ENCODE measurements around the gene ANXA2.

The ANXA2 gene

DNA sequence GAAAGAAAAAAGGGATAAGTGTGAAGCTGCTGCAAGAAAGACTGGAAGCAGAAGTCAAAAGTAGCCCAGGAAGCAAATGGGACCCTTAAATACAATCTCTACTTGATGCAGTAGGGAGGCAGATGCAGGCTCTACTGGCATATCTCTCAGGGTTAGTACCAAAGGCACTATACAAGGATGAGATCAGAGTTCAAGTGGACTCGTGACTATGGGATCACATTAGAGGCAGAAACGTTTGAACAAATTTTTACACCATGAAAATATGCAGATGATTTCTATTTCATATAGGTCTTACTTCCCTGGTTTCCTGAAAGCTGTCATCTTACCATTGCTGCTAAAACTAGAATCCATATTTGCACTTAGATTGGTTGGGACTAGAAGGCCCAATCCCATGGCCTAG lies 27.7 kb upstream of the ANXA2 start:
- TF ChIP-seq TOX (CRISPR knock-in tag; IDR thresholded peaks at IDR 0.05; ENCODE audit: borderline replicate concordance) = no peak
- TF ChIP-seq ZNF8 (CRISPR knock-in tag; IDR thresholded peaks at IDR 0.05) = no peak
- TF ChIP-seq ISL1 (CRISPR knock-in tag; IDR thresholded peaks at IDR 0.05) = no peak
- no peak for TF ChIP-seq TCF4 (CRISPR knock-in tag; IDR thresholded peaks at IDR 0.05; ENCODE audit: borderline replicate concordance)
- no peak for TF ChIP-seq ARNTL (CRISPR knock-in tag; IDR thresholded peaks at IDR 0.05; ENCODE audit: borderline replicate concordance, low read depth)
- TF ChIP-seq ZFP30 (CRISPR knock-in tag; IDR thresholded peaks at IDR 0.05) = no peak
- no peak for TF ChIP-seq ZC3H10 (CRISPR knock-in tag; IDR thresholded peaks at IDR 0.05)
- TF ChIP-seq, protein P1, sequence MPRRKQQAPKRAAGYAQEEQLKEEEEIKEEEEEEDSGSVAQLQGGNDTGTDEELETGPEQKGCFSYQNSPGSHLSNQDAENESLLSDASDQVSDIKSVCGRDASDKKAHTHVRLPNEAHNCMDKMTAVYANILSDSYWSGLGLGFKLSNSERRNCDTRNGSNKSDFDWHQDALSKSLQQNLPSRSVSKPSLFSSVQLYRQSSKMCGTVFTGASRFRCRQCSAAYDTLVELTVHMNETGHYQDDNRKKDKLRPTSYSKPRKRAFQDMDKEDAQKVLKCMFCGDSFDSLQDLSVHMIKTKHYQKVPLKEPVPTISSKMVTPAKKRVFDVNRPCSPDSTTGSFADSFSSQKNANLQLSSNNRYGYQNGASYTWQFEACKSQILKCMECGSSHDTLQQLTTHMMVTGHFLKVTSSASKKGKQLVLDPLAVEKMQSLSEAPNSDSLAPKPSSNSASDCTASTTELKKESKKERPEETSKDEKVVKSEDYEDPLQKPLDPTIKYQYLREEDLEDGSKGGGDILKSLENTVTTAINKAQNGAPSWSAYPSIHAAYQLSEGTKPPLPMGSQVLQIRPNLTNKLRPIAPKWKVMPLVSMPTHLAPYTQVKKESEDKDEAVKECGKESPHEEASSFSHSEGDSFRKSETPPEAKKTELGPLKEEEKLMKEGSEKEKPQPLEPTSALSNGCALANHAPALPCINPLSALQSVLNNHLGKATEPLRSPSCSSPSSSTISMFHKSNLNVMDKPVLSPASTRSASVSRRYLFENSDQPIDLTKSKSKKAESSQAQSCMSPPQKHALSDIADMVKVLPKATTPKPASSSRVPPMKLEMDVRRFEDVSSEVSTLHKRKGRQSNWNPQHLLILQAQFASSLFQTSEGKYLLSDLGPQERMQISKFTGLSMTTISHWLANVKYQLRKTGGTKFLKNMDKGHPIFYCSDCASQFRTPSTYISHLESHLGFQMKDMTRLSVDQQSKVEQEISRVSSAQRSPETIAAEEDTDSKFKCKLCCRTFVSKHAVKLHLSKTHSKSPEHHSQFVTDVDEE (CRISPR knock-in tag; IDR thresholded peaks at IDR 0.05) = no peak
- no peak for TF ChIP-seq RARB (CRISPR knock-in tag; IDR thresholded peaks at IDR 0.05)
- TF ChIP-seq OSR1 (CRISPR knock-in tag; IDR thresholded peaks at IDR 0.05) = no peak
- no peak for TF ChIP-seq PPARA (CRISPR knock-in tag; IDR thresholded peaks at IDR 0.05; ENCODE audit: borderline replicate concordance)
- TF ChIP-seq, protein P2, sequence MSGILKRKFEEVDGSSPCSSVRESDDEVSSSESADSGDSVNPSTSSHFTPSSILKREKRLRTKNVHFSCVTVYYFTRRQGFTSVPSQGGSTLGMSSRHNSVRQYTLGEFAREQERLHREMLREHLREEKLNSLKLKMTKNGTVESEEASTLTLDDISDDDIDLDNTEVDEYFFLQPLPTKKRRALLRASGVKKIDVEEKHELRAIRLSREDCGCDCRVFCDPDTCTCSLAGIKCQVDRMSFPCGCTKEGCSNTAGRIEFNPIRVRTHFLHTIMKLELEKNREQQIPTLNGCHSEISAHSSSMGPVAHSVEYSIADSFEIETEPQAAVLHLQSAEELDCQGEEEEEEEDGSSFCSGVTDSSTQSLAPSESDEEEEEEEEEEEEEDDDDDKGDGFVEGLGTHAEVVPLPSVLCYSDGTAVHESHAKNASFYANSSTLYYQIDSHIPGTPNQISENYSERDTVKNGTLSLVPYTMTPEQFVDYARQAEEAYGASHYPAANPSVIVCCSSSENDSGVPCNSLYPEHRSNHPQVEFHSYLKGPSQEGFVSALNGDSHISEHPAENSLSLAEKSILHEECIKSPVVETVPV (CRISPR knock-in tag; IDR thresholded peaks at IDR 0.05) = no peak
- TF ChIP-seq, protein P3, sequence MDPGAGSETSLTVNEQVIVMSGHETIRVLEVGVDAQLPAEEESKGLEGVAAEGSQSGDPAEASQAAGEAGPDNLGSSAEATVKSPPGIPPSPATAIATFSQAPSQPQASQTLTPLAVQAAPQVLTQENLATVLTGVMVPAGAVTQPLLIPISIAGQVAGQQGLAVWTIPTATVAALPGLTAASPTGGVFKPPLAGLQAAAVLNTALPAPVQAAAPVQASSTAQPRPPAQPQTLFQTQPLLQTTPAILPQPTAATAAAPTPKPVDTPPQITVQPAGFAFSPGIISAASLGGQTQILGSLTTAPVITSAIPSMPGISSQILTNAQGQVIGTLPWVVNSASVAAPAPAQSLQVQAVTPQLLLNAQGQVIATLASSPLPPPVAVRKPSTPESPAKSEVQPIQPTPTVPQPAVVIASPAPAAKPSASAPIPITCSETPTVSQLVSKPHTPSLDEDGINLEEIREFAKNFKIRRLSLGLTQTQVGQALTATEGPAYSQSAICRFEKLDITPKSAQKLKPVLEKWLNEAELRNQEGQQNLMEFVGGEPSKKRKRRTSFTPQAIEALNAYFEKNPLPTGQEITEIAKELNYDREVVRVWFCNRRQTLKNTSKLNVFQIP (CRISPR knock-in tag; IDR thresholded peaks at IDR 0.05; ENCODE audit: borderline replicate concordance, low read depth) = no peak
- no peak for TF ChIP-seq CSDC2 (CRISPR knock-in tag; IDR thresholded peaks at IDR 0.05)
- TF ChIP-seq ZFP3 (CRISPR knock-in tag; IDR thresholded peaks at IDR 0.05) = no peak

DNA sequence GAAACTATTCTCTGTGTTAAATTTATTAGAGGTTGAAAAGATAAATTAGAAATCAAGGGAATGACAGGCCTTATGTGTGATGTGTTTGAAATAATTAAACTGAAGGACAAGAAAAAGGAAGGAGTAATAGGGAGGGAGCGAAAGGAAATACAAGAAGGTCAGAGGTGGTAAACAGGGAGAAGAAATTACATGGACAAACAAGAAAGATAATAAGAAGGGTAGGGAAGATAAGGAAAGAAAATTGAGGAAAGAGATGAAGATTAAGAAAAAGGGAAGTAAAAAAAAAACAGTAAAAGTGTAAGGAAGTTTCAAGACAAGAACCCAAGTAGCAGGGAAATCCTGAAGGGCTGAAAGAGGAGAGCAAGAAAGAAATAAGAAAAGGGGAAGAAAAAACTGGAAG lies 26.2 kb upstream of the ANXA2 start:
- ATAC-seq = no peak
- TF ChIP-seq, protein P4, sequence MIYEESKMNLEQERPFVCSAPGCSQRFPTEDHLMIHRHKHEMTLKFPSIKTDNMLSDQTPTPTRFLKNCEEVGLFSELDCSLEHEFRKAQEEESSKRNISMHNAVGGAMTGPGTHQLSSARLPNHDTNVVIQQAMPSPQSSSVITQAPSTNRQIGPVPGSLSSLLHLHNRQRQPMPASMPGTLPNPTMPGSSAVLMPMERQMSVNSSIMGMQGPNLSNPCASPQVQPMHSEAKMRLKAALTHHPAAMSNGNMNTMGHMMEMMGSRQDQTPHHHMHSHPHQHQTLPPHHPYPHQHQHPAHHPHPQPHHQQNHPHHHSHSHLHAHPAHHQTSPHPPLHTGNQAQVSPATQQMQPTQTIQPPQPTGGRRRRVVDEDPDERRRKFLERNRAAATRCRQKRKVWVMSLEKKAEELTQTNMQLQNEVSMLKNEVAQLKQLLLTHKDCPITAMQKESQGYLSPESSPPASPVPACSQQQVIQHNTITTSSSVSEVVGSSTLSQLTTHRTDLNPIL (CRISPR knock-in tag; IDR thresholded peaks at IDR 0.05; ENCODE audit: low read depth) = no peak
- no peak for TF ChIP-seq CSDC2 (CRISPR knock-in tag; IDR thresholded peaks at IDR 0.05)
- no peak for TF ChIP-seq OSR1 (CRISPR knock-in tag; IDR thresholded peaks at IDR 0.05)
- TF ChIP-seq, protein P3 (CRISPR knock-in tag; IDR thresholded peaks at IDR 0.05; ENCODE audit: borderline replicate concordance, low read depth) = no peak

More for the DNA sequence above, 27.7 kb upstream of the ANXA2 start:
- no peak for ATAC-seq

DNA sequence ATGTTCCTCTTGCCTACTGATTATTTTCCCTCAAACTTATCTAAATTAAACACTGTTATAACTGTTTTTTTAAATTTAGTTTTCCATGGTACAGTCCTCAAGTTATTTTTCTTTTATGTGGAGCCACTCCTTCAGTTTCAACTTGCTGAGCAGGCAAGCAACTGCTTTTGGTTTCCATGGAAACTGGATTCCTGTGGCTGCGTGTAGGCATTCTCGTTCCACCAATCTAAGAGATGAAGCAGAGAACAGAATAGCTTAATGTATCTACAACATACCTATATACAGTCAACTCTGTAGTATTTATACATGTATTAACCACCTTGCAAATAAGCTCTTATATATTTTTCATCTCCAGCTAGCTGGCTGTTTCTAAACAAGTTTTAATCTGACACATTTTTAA lies 25.8 kb upstream of the ANXA2 start:
- ATAC-seq = peak; percentile 88
- TF ChIP-seq, protein P5, sequence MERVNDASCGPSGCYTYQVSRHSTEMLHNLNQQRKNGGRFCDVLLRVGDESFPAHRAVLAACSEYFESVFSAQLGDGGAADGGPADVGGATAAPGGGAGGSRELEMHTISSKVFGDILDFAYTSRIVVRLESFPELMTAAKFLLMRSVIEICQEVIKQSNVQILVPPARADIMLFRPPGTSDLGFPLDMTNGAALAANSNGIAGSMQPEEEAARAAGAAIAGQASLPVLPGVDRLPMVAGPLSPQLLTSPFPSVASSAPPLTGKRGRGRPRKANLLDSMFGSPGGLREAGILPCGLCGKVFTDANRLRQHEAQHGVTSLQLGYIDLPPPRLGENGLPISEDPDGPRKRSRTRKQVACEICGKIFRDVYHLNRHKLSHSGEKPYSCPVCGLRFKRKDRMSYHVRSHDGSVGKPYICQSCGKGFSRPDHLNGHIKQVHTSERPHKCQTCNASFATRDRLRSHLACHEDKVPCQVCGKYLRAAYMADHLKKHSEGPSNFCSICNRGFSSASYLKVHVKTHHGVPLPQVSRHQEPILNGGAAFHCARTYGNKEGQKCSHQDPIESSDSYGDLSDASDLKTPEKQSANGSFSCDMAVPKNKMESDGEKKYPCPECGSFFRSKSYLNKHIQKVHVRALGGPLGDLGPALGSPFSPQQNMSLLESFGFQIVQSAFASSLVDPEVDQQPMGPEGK (CRISPR knock-in tag; IDR thresholded peaks at IDR 0.05; ENCODE audit: borderline replicate concordance) = no peak
- TF ChIP-seq OSR1 (CRISPR knock-in tag; IDR thresholded peaks at IDR 0.05) (no peak), PPARA (CRISPR knock-in tag; IDR thresholded peaks at IDR 0.05; ENCODE audit: borderline replicate concordance) (no peak), ZNF565 (CRISPR knock-in tag; conservative IDR thresholded peaks at IDR 0.05; ENCODE audit: low read depth) (no peak), ZNF8 (CRISPR knock-in tag; IDR thresholded peaks at IDR 0.05) (no peak), ARNTL (CRISPR knock-in tag; IDR thresholded peaks at IDR 0.05; ENCODE audit: borderline replicate concordance, low read depth) (no peak), CSDC2 (CRISPR knock-in tag; IDR thresholded peaks at IDR 0.05) (no peak), BACH2 (CRISPR knock-in tag; IDR thresholded peaks at IDR 0.05; ENCODE audit: borderline replicate concordance) (no peak)
- TF ChIP-seq, protein P2 (CRISPR knock-in tag; IDR thresholded peaks at IDR 0.05) = no peak

All from SK-N-SH treated with all-trans-retinoic acid at 6 μM for 48 hours (cell line).